ENCODE data around the gene ST3GAL5. TPM values are rescaled to one million over a fixed set of nuclear protein-coding genes. Genes with fewer than 3 reads are reported as not detected.

ST3GAL5 gene
- total RNA-seq, 1 donor: 17.4 TPM

- no peaks in the 10 kb centered on the region for H3K9me3 ChIP-seq (ENCODE audit: low read depth, low read length)
- H3K4me2 ChIP-seq (ENCODE audit: insufficient read depth, low read length): no peak overlapping the region
- H3K27ac ChIP-seq (ENCODE audit: low read depth, low read length): no peak overlapping the region
- no peak overlapping the region for H2AFZ ChIP-seq (ENCODE audit: low read length)
- H3K4me3 ChIP-seq (ENCODE audit: insufficient read depth, low read length): no peak overlapping the region
- DNase-seq (ENCODE audit: insufficient read length, low spot score, missing footprints): no peak
- peaks cover 36% of the 10 kb centered on the region for H3K4me1 ChIP-seq (ENCODE audit: insufficient read depth, low read length)
- TF ChIP-seq, protein P1, sequence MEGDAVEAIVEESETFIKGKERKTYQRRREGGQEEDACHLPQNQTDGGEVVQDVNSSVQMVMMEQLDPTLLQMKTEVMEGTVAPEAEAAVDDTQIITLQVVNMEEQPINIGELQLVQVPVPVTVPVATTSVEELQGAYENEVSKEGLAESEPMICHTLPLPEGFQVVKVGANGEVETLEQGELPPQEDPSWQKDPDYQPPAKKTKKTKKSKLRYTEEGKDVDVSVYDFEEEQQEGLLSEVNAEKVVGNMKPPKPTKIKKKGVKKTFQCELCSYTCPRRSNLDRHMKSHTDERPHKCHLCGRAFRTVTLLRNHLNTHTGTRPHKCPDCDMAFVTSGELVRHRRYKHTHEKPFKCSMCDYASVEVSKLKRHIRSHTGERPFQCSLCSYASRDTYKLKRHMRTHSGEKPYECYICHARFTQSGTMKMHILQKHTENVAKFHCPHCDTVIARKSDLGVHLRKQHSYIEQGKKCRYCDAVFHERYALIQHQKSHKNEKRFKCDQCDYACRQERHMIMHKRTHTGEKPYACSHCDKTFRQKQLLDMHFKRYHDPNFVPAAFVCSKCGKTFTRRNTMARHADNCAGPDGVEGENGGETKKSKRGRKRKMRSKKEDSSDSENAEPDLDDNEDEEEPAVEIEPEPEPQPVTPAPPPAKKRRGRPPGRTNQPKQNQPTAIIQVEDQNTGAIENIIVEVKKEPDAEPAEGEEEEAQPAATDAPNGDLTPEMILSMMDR (IDR thresholded peaks at IDR 0.05; ENCODE audit: extremely low read depth, low read depth, low read length): no peak
- no peaks in the 10 kb centered on the region for H3K79me2 ChIP-seq (ENCODE audit: insufficient read depth, low read length)
- peaks cover 19% of the 10 kb centered on the region for H4K20me1 ChIP-seq (ENCODE audit: insufficient read depth, low read length)
- no peaks in the 10 kb centered on the region for H3K27me3 ChIP-seq (ENCODE audit: insufficient read depth, low read length)
- peaks cover 18% of the 10 kb centered on the region for H3K36me3 ChIP-seq (ENCODE audit: insufficient read depth, low read length)
These were observed 98.8 kb downstream of the ST3GAL5 start for GRCh38 chr2:85790032-85790431.

GRCh38 chr2:85789271-85789670 is 99.5 kb downstream of the ST3GAL5 start:
- H2AFZ ChIP-seq (ENCODE audit: low read length): no peak overlapping the region
- H4K20me1 ChIP-seq (ENCODE audit: insufficient read depth, low read length): peaks cover 19% of the 10 kb centered on the region
- H3K4me3 ChIP-seq (ENCODE audit: insufficient read depth, low read length): no peak overlapping the region
- DNase-seq (ENCODE audit: insufficient read length, low spot score, missing footprints): no peak
- no peak overlapping the region for H3K27ac ChIP-seq (ENCODE audit: low read depth, low read length)
- H3K4me1 ChIP-seq (ENCODE audit: insufficient read depth, low read length): peaks cover 42% of the 10 kb centered on the region
- H3K4me2 ChIP-seq (ENCODE audit: insufficient read depth, low read length): no peak overlapping the region
- TF ChIP-seq, protein P1 (IDR thresholded peaks at IDR 0.05; ENCODE audit: extremely low read depth, low read depth, low read length): no peak
- H3K9me3 ChIP-seq (ENCODE audit: low read depth, low read length): no peaks in the 10 kb centered on the region
- H3K36me3 ChIP-seq (ENCODE audit: insufficient read depth, low read length): peaks cover 18% of the 10 kb centered on the region
- H3K27me3 ChIP-seq (ENCODE audit: insufficient read depth, low read length): no peaks in the 10 kb centered on the region
- H3K79me2 ChIP-seq (ENCODE audit: insufficient read depth, low read length): no peaks in the 10 kb centered on the region

DNA sequence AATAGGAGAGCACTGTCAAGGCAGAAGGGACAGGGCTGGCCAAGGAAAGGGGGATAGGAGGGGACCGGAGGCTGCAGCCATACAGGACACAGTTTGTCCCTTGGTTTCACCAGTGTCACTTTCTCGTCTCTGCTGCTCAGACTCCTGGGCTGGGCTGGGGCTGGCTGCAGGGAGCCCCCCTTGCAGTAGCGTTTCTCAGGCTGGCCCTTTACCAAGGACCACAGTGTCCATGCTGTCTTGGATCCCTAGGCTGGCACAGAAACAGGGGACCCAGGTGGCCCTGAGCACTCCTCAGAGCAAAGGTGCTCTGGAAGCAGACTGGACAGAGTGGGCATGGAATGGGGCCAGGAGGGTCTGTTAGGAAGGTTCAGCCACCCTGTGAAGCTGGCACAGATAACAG is 100.2 kb downstream of the ST3GAL5 start:
- Histone ChIP-seq H3K36me3 (ENCODE audit: insufficient read depth, low read length) (peaks cover 18% of the 10 kb centered on the region), H3K27ac (ENCODE audit: low read depth, low read length) (no peak overlapping the region), H3K4me3 (ENCODE audit: insufficient read depth, low read length) (no peak overlapping the region), H3K27me3 (ENCODE audit: insufficient read depth, low read length) (no peaks in the 10 kb centered on the region), H2AFZ (ENCODE audit: low read length) (no peak overlapping the region), H3K79me2 (ENCODE audit: insufficient read depth, low read length) (no peaks in the 10 kb centered on the region), H3K9me3 (ENCODE audit: low read depth, low read length) (no peaks in the 10 kb centered on the region), H3K4me1 (ENCODE audit: insufficient read depth, low read length) (peaks cover 42% of the 10 kb centered on the region), H4K20me1 (ENCODE audit: insufficient read depth, low read length) (peaks cover 19% of the 10 kb centered on the region), H3K4me2 (ENCODE audit: insufficient read depth, low read length) (no peak overlapping the region)
- TF ChIP-seq, protein P1 (IDR thresholded peaks at IDR 0.05; ENCODE audit: extremely low read depth, low read depth, low read length): no peak
- DNase-seq (ENCODE audit: insufficient read length, low spot score, missing footprints): no peak

- no peak for DNase-seq (ENCODE audit: insufficient read length, low spot score, missing footprints)
- Histone ChIP-seq H2AFZ (ENCODE audit: low read length) (no peak overlapping the region), H4K20me1 (ENCODE audit: insufficient read depth, low read length) (peaks cover 19% of the 10 kb centered on the region), H3K27me3 (ENCODE audit: insufficient read depth, low read length) (no peaks in the 10 kb centered on the region), H3K79me2 (ENCODE audit: insufficient read depth, low read length) (no peaks in the 10 kb centered on the region), H3K36me3 (ENCODE audit: insufficient read depth, low read length) (peaks cover 18% of the 10 kb centered on the region), H3K27ac (ENCODE audit: low read depth, low read length) (no peak overlapping the region), H3K9me3 (ENCODE audit: low read depth, low read length) (no peaks in the 10 kb centered on the region), H3K4me2 (ENCODE audit: insufficient read depth, low read length) (no peak overlapping the region), H3K4me1 (ENCODE audit: insufficient read depth, low read length) (peaks cover 37% of the 10 kb centered on the region), H3K4me3 (ENCODE audit: insufficient read depth, low read length) (no peak overlapping the region)
- TF ChIP-seq, protein P1 (IDR thresholded peaks at IDR 0.05; ENCODE audit: extremely low read depth, low read depth, low read length): no peak
These were observed 100.8 kb downstream of the ST3GAL5 start for GRCh38 chr2:85787981-85788340.
